Epithelial cell of esophagus (primary cell): ENCODE results near the gene RBMS1.

Experiments
- DNase-seq: peaks from one replicate; pipeline ENCODE4 v3.0.0; 2010; ENCODE audit warnings: low read depth
- H3K4me3 ChIP-seq: 2 replicates; pipeline ENCODE4 v1.5.1; 2011; ENCODE audit warnings: mild to moderate bottlenecking, low read length, control low read depth
- CTCF ChIP-seq: IDR thresholded peaks from 2 replicates; pipeline ENCODE4 v1.5.1; 2011; ENCODE audit warnings: low read depth, mild to moderate bottlenecking, low read length, control low read depth, inconsistent platforms; ENCODE audit not compliant: insufficient read depth; ENCODE audit errors: missing control alignments

Gene RBMS1

GRCh38 chr2:160465406-160465805 lies 28.2 kb downstream of the RBMS1 start:
- no peak overlapping the region for H3K4me3 ChIP-seq
- peak; percentile 35 for DNase-seq

GRCh38 chr2:160465002-160465401 lies 28.6 kb downstream of the RBMS1 start:
- peak; percentile 74 for DNase-seq
- no peak overlapping the region for H3K4me3 ChIP-seq
- TF ChIP-seq CTCF, result no peak

More at GRCh38 chr2:160465406-160465805, 28.2 kb downstream of the RBMS1 start:
- no peak for TF ChIP-seq CTCF

GRCh38 chr2:160464017-160464416 lies 29.6 kb downstream of the RBMS1 start:
- TF ChIP-seq CTCF, result no peak
- DNase-seq, result peak; percentile 74
- no peak overlapping the region for H3K4me3 ChIP-seq

GRCh38 chr2:160463245-160463644 lies 30.4 kb downstream of the RBMS1 start:
- no peak overlapping the region for H3K4me3 ChIP-seq
- no peak for TF ChIP-seq CTCF
- DNase-seq, result no peak

DNA sequence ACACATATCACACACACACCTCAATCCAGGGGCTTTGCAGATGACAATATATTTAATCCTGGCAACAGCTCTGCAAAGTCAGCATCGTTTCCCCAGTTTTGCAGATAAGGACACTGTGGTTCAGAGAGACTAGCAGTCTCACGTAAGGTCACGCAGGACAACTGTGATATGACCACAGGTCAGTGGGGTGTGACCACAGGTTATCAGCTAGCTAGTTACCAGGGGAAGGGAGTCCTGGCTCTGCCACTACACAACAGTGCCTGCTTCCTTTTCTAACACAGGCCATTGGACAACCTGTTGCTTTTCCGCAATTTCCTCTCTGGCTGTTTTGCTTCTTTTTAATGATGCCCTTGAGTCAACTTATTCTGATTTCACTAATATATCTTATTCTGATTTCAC lies 33.3 kb downstream of the RBMS1 start:
- H3K4me3 ChIP-seq, result no peak overlapping the region
- no peak for TF ChIP-seq CTCF
- no peak for DNase-seq

DNA sequence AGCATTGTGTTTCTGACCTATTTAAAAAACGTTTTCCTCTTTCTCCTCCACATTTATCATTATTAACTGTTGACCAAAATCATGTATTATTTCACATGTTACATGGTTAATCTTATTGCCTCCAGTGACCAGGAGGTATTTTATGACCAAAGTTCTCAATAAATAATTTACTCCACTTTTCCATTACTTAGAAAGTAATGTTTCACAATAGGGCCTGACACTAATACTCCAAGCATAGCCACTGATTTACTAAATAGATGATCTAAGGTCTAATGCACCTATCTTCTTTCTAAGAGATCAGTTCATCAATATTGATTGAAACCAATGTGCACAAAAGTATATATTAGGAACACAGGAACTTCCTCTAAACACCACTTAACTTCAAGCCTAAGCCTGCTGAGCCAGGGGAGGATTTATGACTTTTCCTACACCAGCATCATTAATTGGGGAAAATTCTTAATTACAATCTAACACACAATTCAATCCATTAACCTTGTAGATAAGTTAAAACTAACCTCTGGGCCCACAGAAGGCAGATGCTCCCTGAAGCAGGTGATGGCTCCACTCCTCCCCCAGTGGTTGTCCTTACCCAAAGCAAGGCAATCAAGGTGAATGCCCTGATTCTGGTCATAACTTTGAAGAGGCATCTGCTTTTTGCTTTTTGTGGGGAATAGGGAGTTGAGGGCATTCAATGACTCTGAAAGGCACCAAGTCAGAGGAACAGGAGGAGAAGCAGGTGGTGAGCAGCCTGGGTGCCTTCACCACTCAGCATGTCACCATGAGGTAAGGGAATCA lies 33.9 kb downstream of the RBMS1 start:
- TF ChIP-seq CTCF, result no peak
- no peak overlapping the region for H3K4me3 ChIP-seq
- DNase-seq, result no peak
